HepG2 (cell line): ENCODE results near the gene NOVA2. TPM values are rescaled to one million over a fixed set of nuclear protein-coding genes. Genes with fewer than 3 reads are reported as not detected.
A peak's percentile ranks its signal among the peaks of the same experiment; 100 is the strongest.

Source experiments
- CREM ChIP-seq, 2 experiments: sonication (generic) in 1 of 2; formaldehyde crosslinking in 1 of 2; IDR thresholded peaks; 2 replicates each; pipeline versions ENCODE4 v1.4.0 to v1.6.1; 2016 to 2020; ENCODE audit warnings: antibody characterized with exemption in 1 of 2, mild to moderate bottlenecking in 1 of 2, missing genetic modification reagents in 1 of 2
- HDAC1 ChIP-seq: sonication (generic); formaldehyde crosslinking; IDR thresholded peaks from 2 replicates; pipeline ENCODE4 v1.5.1; 2020; ENCODE audit warnings: mild to moderate bottlenecking, missing genetic modification reagents
- HMG20A ChIP-seq: IDR thresholded peaks from 2 replicates; pipeline ENCODE4 v1.6.1; 2016; ENCODE audit warnings: borderline replicate concordance
- HNF4G ChIP-seq, 2 experiments: sonication (generic) in 1 of 2; formaldehyde crosslinking in 1 of 2; IDR thresholded peaks; 2 replicates each; pipeline versions ENCODE4 v1.4.0 to v1.6.1; 2011 to 2020; ENCODE audit warnings: borderline replicate concordance in 2 of 2, low read depth in 2 of 2, mild to moderate bottlenecking in 2 of 2, low read length in 1 of 2, missing genetic modification reagents in 1 of 2, moderate library complexity in 1 of 2
- IRX3 ChIP-seq: sonication (generic); formaldehyde crosslinking; IDR thresholded peaks from 2 replicates; pipeline ENCODE4 v1.8.1; 2023; ENCODE audit warnings: mild to moderate bottlenecking, low read depth, missing genetic modification reagents, borderline replicate concordance
- KDM4B ChIP-seq: sonication (generic); formaldehyde crosslinking; IDR thresholded peaks from 2 replicates; pipeline ENCODE4 v1.4.0; 2020; ENCODE audit warnings: missing genetic modification reagents
- KDM5B ChIP-seq: sonication (generic); formaldehyde crosslinking; IDR thresholded peaks from 2 replicates; pipeline ENCODE4 v1.4.0; 2020; ENCODE audit warnings: missing genetic modification reagents, mild to moderate bottlenecking, borderline replicate concordance
- KLF12 ChIP-seq: sonication (generic); formaldehyde crosslinking; IDR thresholded peaks from 2 replicates; pipeline ENCODE4 v1.4.0; 2020; ENCODE audit warnings: missing genetic modification reagents, borderline replicate concordance
- NFE2 ChIP-seq: sonication (generic); formaldehyde crosslinking; IDR thresholded peaks from 2 replicates; pipeline ENCODE4 v1.4.0; 2020; ENCODE audit warnings: missing genetic modification reagents
- PHB2 ChIP-seq: fragments of 450-650 bp; IDR thresholded peaks from 2 replicates; pipeline ENCODE4 v1.6.1; 2018; ENCODE audit not compliant: partially characterized antibody
- RFX3 ChIP-seq: IDR thresholded peaks from 2 replicates; pipeline ENCODE4 v1.6.1; 2016; ENCODE audit warnings: missing biosample characterization, missing genetic modification reagents
- RORA ChIP-seq: sonication (generic); formaldehyde crosslinking; IDR thresholded peaks from 2 replicates; pipeline ENCODE4 v1.5.0; 2020; ENCODE audit warnings: mild to moderate bottlenecking, missing genetic modification reagents, moderate library complexity
- SIX4 ChIP-seq: sonication (generic); formaldehyde crosslinking; IDR thresholded peaks from 2 replicates; pipeline ENCODE4 v1.4.0; 2020; ENCODE audit warnings: missing genetic modification reagents
- SRSF9 ChIP-seq: fragments of 200-400 bp; formaldehyde crosslinking; IDR thresholded peaks from 2 replicates; pipeline ENCODE4 v1.6.1; 2018; ENCODE audit warnings: borderline replicate concordance, mild to moderate bottlenecking, low read depth, low read length; ENCODE audit not compliant: insufficient read depth, poor library complexity, severe bottlenecking
- ZFP62 ChIP-seq: sonication (generic); formaldehyde crosslinking; IDR thresholded peaks from 2 replicates; pipeline ENCODE4 v1.4.0; 2020; ENCODE audit warnings: missing genetic modification reagents
- ZFP82 ChIP-seq: sonication (generic); formaldehyde crosslinking; IDR thresholded peaks from 2 replicates; pipeline ENCODE4 v1.5.1; 2020; ENCODE audit warnings: mild to moderate bottlenecking, missing genetic modification reagents, borderline replicate concordance
- ZMYM2 ChIP-seq: sonication (generic); formaldehyde crosslinking; IDR thresholded peaks from 2 replicates; pipeline ENCODE4 v1.8.0; 2022; ENCODE audit warnings: mild to moderate bottlenecking, missing genetic modification reagents
- ZNF205 ChIP-seq: IDR thresholded peaks from 2 replicates; pipeline ENCODE4 v1.6.1; 2018; ENCODE audit warnings: missing biosample characterization, missing genetic modification reagents
- ZNF225 ChIP-seq: sonication (generic); formaldehyde crosslinking; IDR thresholded peaks from 2 replicates; pipeline ENCODE4 v1.4.0; 2020; ENCODE audit warnings: mild to moderate bottlenecking, missing genetic modification reagents
- ZNF337 ChIP-seq: sonication (generic); formaldehyde crosslinking; IDR thresholded peaks from 2 replicates; pipeline ENCODE4 v1.5.1; 2020; ENCODE audit warnings: missing genetic modification reagents, low read depth, mild to moderate bottlenecking, borderline replicate concordance
- ZNF572 ChIP-seq: sonication (generic); formaldehyde crosslinking; IDR thresholded peaks from 2 replicates; pipeline ENCODE4 v1.5.1; 2020; ENCODE audit warnings: mild to moderate bottlenecking, missing genetic modification reagents
- polyA plus RNA-seq, 8 experiments: library from polyadenylated mRNA; depleted of rRNA in 3 of 8; stranded (reverse) in 7 of 8; unstranded in 1 of 8; fragments of >200 nt; fragmentation: Illumina TruSeq in 4 of 8; extraction: Trizol in 4 of 8; gene quantifications; 2 replicates each; pipeline versions ENCODE4 v1.2.1 to v1.2.3, GENCODE V29; 2011 to 2016; ENCODE audit warnings: low read depth in 4 of 8, missing spikeins in 1 of 8, mixed read lengths in 1 of 8; ENCODE audit not compliant: insufficient read depth in 1 of 8
- total RNA-seq, 5 experiments: library from RNA; depleted of rRNA; stranded (reverse); fragments of >200 nt; fragmentation: Illumina TruSeq; extraction: Trizol; gene quantifications; 2 replicates each; pipeline ENCODE4 v1.2.3, GENCODE V29; 2016; ENCODE audit warnings: low read depth in 1 of 5
- TF ChIP-seq, protein P1 (sequence below): sonication (generic); formaldehyde crosslinking; IDR thresholded peaks from 2 replicates; pipeline ENCODE4 v1.8.1; 2023; ENCODE audit warnings: mild to moderate bottlenecking, missing genetic modification reagents
- TF ChIP-seq, protein P2 (sequence below): sonication (generic); formaldehyde crosslinking; IDR thresholded peaks from 2 replicates; pipeline ENCODE4 v1.4.0; 2020; ENCODE audit warnings: low read depth, mild to moderate bottlenecking, missing genetic modification reagents
- TF ChIP-seq, protein P3 (sequence below): fragments of 450-650 bp; IDR thresholded peaks from 2 replicates; pipeline ENCODE4 v1.6.1; 2016
- TF ChIP-seq, protein P4 (sequence below): sonication (generic); IDR thresholded peaks from 2 replicates; pipeline ENCODE4 v1.6.1; 2016; ENCODE audit warnings: low read depth, borderline replicate concordance

Gene NOVA2
- total and polyA plus RNA-seq, 2 of the 13 experiments (the other 11 are each of a cell fraction or from before 2014, with no cell fraction given) = not detected

DNA sequence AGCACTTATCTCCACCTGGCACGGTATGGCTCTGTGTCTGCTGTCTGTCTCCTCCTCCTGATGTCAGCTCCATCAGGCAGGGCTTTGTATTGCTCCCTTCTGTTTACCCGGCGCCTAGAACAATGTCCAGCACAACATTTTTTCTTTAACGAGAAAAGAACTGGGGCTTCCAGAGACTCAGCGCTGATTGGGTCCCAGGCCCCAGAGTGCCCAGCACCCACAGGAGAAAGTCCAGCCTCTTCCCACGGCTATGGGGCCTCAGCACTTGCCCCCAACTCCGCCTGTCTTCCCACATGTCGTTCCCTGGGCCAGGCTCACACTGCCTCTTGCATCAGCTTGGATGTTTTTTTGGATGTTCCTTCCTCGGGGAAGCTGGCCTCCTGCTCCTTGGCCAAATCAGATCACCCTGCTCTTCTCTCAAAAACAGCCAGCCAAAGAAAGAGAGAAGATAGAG, 78.1 kb downstream of the NOVA2 start (continued):
- TF ChIP-seq, protein P1, sequence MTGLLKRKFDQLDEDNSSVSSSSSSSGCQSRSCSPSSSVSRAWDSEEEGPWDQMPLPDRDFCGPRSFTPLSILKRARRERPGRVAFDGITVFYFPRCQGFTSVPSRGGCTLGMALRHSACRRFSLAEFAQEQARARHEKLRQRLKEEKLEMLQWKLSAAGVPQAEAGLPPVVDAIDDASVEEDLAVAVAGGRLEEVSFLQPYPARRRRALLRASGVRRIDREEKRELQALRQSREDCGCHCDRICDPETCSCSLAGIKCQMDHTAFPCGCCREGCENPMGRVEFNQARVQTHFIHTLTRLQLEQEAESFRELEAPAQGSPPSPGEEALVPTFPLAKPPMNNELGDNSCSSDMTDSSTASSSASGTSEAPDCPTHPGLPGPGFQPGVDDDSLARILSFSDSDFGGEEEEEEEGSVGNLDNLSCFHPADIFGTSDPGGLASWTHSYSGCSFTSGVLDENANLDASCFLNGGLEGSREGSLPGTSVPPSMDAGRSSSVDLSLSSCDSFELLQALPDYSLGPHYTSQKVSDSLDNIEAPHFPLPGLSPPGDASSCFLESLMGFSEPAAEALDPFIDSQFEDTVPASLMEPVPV = no peak
- TF ChIP-seq ZNF225 (CRISPR knock-in tag) (no peak), SRSF9 (no peak), ZNF572 (CRISPR knock-in tag) (no peak), NFE2 (CRISPR knock-in tag) (no peak), RFX3 (CRISPR knock-in tag) (no peak), ZNF337 (CRISPR knock-in tag) (no peak), ZFP82 (CRISPR knock-in tag) (no peak), KLF12 (CRISPR knock-in tag) (no peak), KDM4B (CRISPR knock-in tag) (0 out of 2 replicates have a peak, but pooled peaks have one; percentile 61), KDM5B (no peak), HDAC1 (CRISPR knock-in tag) (peak; percentile 43; the same call in 1 of the 2 replicates), ZNF205 (CRISPR knock-in tag) (0 out of 2 replicates have a peak, but pooled peaks have one; percentile 24), PHB2 (no peak), CREM (IDR thresholded peaks at IDR 0.05) (peak; percentile 47; the same call in 1 of the 2 replicates), CREM (CRISPR knock-in tag; IDR thresholded peaks at IDR 0.05) (no peak), ZFP62 (CRISPR knock-in tag) (no peak), SIX4 (CRISPR knock-in tag) (no peak), HMG20A (CRISPR knock-in tag) (no peak), ZMYM2 (CRISPR knock-in tag) (0 out of 2 replicates have a peak, but pooled peaks have one; percentile 47), RORA (CRISPR knock-in tag) (no peak), IRX3 (no peak), HNF4G (IDR thresholded peaks at IDR 0.05; ENCODE audit: borderline replicate concordance, low read depth, low read length) (peak; percentile 69; the same call in 1 of the 2 replicates), HNF4G (CRISPR knock-in tag; IDR thresholded peaks at IDR 0.05; ENCODE audit: borderline replicate concordance, low read depth) (no peak)
- TF ChIP-seq, protein P2, sequence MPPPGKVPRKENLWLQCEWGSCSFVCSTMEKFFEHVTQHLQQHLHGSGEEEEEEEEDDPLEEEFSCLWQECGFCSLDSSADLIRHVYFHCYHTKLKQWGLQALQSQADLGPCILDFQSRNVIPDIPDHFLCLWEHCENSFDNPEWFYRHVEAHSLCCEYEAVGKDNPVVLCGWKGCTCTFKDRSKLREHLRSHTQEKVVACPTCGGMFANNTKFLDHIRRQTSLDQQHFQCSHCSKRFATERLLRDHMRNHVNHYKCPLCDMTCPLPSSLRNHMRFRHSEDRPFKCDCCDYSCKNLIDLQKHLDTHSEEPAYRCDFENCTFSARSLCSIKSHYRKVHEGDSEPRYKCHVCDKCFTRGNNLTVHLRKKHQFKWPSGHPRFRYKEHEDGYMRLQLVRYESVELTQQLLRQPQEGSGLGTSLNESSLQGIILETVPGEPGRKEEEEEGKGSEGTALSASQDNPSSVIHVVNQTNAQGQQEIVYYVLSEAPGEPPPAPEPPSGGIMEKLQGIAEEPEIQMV (CRISPR knock-in tag) = no peak; the same call in 1 of the 2 replicates
- TF ChIP-seq, protein P3, sequence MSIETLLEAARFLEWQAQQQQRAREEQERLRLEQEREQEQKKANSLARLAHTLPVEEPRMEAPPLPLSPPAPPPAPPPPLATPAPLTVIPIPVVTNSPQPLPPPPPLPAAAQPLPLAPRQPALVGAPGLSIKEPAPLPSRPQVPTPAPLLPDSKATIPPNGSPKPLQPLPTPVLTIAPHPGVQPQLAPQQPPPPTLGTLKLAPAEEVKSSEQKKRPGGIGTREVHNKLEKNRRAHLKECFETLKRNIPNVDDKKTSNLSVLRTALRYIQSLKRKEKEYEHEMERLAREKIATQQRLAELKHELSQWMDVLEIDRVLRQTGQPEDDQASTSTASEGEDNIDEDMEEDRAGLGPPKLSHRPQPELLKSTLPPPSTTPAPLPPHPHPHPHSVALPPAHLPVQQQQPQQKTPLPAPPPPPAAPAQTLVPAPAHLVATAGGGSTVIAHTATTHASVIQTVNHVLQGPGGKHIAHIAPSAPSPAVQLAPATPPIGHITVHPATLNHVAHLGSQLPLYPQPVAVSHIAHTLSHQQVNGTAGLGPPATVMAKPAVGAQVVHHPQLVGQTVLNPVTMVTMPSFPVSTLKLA = no peak
- TF ChIP-seq, protein P4, sequence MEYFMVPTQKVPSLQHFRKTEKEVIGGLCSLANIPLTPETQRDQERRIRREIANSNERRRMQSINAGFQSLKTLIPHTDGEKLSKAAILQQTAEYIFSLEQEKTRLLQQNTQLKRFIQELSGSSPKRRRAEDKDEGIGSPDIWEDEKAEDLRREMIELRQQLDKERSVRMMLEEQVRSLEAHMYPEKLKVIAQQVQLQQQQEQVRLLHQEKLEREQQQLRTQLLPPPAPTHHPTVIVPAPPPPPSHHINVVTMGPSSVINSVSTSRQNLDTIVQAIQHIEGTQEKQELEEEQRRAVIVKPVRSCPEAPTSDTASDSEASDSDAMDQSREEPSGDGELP = peak; percentile 35; the same call in 1 of the 2 replicates
